Mesendoderm (in vitro differentiated cells): Measurements from ENCODE around the gene KCMF1.

Experiments
- DNase-seq: peaks from one replicate; pipeline ENCODE4 v3.0.0; 2013
- H2AK5ac ChIP-seq: 2 replicates; pipeline ENCODE4 v1.6.1; 2013; ENCODE audit warnings: low read length, inconsistent platforms
- H2BK120ac ChIP-seq: 2 replicates; pipeline ENCODE4 v1.6.1; 2013; ENCODE audit warnings: low read depth, mild to moderate bottlenecking, low read length, moderate library complexity, mixed read lengths
- H2BK15ac ChIP-seq: replicated peaks from 2 replicates; pipeline ENCODE4 v1.6.1; 2013; ENCODE audit warnings: low read depth, mild to moderate bottlenecking, moderate library complexity
- H2BK5ac ChIP-seq: 2 replicates; pipeline ENCODE4 v1.6.1; 2013; ENCODE audit warnings: low read length, inconsistent platforms
- H3K18ac ChIP-seq: 2 replicates; pipeline ENCODE4 v1.6.1; 2013; ENCODE audit warnings: mild to moderate bottlenecking, low read length, mixed read lengths
- H3K23ac ChIP-seq: one replicate; pipeline ENCODE4 v1.6.1; 2013; ENCODE audit warnings: low read length
- H3K27ac ChIP-seq: 2 replicates; pipeline ENCODE4 v1.5.1; 2013; ENCODE audit warnings: low read depth, mild to moderate bottlenecking, inconsistent platforms, low read length, moderate library complexity
- H3K27me3 ChIP-seq: 2 replicates; pipeline ENCODE4 v1.6.1; 2013; ENCODE audit warnings: low read length, control low read depth, mild to moderate bottlenecking, inconsistent platforms; ENCODE audit not compliant: insufficient read depth, poor library complexity
- H3K36me3 ChIP-seq: 2 replicates; pipeline ENCODE4 v1.6.1; 2013; ENCODE audit warnings: low read length, inconsistent platforms; ENCODE audit not compliant: control insufficient read depth, insufficient read depth
- H3K4ac ChIP-seq: one replicate; pipeline ENCODE4 v1.6.1; 2013; ENCODE audit warnings: low read depth, mild to moderate bottlenecking, low read length, moderate library complexity
- H3K4me1 ChIP-seq: 2 replicates; pipeline ENCODE4 v1.6.1; 2013; ENCODE audit warnings: low read depth, low read length, inconsistent platforms; ENCODE audit not compliant: control insufficient read depth
- H3K4me2 ChIP-seq: 2 replicates; pipeline ENCODE4 v1.6.1; 2013; ENCODE audit warnings: low read length
- H3K4me3 ChIP-seq: 2 replicates; pipeline ENCODE4 v1.5.1; 2013; ENCODE audit warnings: mild to moderate bottlenecking, low read length
- H3K56ac ChIP-seq: one replicate; pipeline ENCODE4 v1.6.1; 2013; ENCODE audit warnings: low read length
- H3K79me1 ChIP-seq: 2 replicates; pipeline ENCODE4 v1.6.1; 2013; ENCODE audit warnings: low read length, inconsistent platforms
- H3K79me2 ChIP-seq: 2 replicates; pipeline ENCODE4 v1.6.1; 2013; ENCODE audit warnings: mild to moderate bottlenecking, low read length; ENCODE audit not compliant: control insufficient read depth, insufficient read depth
- H3K9ac ChIP-seq: 2 replicates; pipeline ENCODE4 v1.6.1; 2013; ENCODE audit warnings: low read length, inconsistent platforms
- H4K5ac ChIP-seq: one replicate; pipeline ENCODE4 v1.6.1; 2013; ENCODE audit warnings: low read length
- H4K8ac ChIP-seq: one replicate; pipeline ENCODE4 v1.6.1; 2013; ENCODE audit warnings: low read depth, mild to moderate bottlenecking, control low read depth, low read length, moderate library complexity
- WGBS: extraction: QIAGEN DNeasy Blood & Tissue Kit; methylation state at CpG from one replicate; pipeline ENCODE4 v1.1.7; 2013; ENCODE audit warnings: low lambda C conversion rate, missing lambda C conversion rate; ENCODE audit not compliant: insufficient coverage; ENCODE audit errors: extremely low coverage; 5-methylcytosine and 5-hydroxymethylcytosine counted together

KCMF1 gene

DNA sequence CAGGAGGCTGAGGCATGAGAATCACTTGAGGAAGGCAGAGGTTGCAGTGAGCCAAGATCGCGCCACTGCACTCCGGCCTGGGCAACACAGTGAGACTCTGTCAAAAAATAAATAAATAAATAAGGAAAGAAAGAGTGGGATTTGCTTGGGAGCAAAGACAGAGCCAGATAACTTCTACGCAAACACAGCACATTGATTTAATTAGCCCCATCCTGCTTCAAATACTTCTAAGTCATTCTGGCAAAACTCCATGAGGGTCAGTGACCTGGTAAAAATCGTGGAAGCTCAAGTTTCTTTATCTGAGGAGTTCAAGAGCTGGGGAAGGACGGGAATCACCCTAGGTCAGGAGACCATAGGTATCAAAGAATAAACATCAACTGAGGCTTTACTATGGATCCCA lies 91.6 kb downstream of the KCMF1 start:
- Histone ChIP-seq H3K18ac (no peak overlapping the region), H3K4me3 (no peak overlapping the region), H3K27me3 (no peaks in the 10 kb centered on the region), H3K36me3 (no peaks in the 10 kb centered on the region), H3K27ac (no peak overlapping the region), H3K4me1 (peaks cover 2% of the 10 kb centered on the region), H3K23ac (no peak overlapping the region), H2BK5ac (no peak overlapping the region), H3K9ac (no peak overlapping the region), H3K4me2 (no peak overlapping the region), H4K5ac (no peak overlapping the region), H3K56ac (no peak overlapping the region), H3K4ac (no peak overlapping the region), H2BK15ac (no peak overlapping the region), H3K79me2 (no peaks in the 10 kb centered on the region), H2AK5ac (no peak overlapping the region), H4K8ac (no peak overlapping the region), H3K79me1 (no peaks in the 10 kb centered on the region), H2BK120ac (no peak overlapping the region)
- DNase-seq: no peak
- no CpG with 5 or more reads among the region's 6 CpGs for WGBS

DNA sequence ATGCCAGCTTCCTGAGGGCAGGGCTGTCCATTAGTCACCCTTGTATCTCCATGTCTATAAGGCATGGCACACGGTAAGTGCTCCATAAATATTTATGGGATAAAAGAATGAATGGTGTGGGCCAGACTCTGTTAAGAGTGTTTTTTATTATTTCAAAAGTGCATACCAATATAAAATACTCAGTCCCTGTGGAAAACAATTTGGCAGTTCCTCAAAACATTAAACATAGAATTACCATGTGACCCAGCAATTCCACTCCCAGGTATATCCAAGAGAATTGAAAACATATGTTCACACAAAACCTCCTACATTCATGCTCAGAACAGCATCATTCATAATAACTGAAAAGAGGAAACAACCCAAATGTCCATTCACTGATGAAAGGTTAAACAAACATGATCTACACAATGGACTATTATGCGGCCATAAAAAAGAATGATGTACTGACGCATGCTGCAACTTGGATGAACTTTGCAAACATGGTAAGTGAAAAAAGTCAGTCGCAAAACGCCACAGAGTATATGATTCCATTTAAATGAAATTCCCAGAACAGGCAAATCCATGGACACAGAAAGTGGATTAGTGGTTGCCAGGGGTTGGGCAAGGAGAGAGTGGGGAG lies 93.1 kb downstream of the KCMF1 start:
- H3K18ac ChIP-seq: no peak overlapping the region
- WGBS: no CpG with 5 or more reads among the region's 5 CpGs

DNA sequence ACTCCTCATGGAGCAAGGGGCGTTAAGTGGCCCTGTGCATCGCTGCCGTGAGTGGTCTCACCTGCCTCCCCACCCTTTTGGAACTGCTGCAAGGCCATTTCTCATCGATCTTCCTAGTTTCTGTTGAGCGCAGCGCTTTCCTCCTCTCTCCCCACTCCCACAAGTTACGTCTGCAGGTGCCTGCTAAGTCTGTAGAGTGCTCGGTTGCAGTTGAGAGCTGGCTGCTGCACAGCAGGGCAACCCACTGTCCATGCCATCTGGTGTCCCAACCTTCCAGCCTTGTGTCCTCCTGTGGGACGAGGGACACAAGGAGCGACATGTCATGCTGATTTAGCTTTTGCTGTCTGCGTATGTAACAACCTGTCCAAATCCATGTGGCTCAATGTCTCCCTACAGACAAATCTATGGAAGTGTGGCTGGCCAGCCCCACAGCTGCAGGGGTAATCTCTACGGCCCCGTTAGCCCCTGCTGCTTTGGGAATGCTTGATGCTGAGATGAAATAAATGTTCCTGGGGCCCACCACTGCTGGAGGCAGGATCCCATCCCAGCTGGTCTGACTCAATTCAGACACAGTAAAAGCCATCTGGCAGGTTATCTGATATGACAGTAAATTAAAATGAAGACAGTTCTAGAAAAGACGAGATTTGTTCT lies 94.1 kb downstream of the KCMF1 start:
- Histone ChIP-seq H3K9ac (no peak overlapping the region), H3K4me2 (no peak overlapping the region), H4K8ac (no peak overlapping the region), H3K79me1 (no peaks in the 10 kb centered on the region), H4K5ac (no peak overlapping the region), H3K4me1 (peaks cover 2% of the 10 kb centered on the region), H2AK5ac (no peak overlapping the region), H3K18ac (no peak overlapping the region), H2BK5ac (no peak overlapping the region), H3K27ac (no peak overlapping the region), H3K36me3 (no peaks in the 10 kb centered on the region), H3K27me3 (no peaks in the 10 kb centered on the region), H3K79me2 (no peaks in the 10 kb centered on the region), H2BK15ac (no peak overlapping the region), H3K56ac (no peak overlapping the region), H2BK120ac (no peak overlapping the region), H3K4ac (no peak overlapping the region), H3K4me3 (no peak overlapping the region), H3K23ac (no peak overlapping the region)
- no CpG with 5 or more reads among the region's 14 CpGs for WGBS
- peak; percentile 74 for DNase-seq

More for the DNA sequence above, 93.1 kb downstream of the KCMF1 start:
- H3K4me2 ChIP-seq: no peak overlapping the region
- no peaks in the 10 kb centered on the region for H3K27me3 ChIP-seq
- no peak overlapping the region for H3K56ac ChIP-seq
- no peaks in the 10 kb centered on the region for H3K79me2 ChIP-seq
- no peaks in the 10 kb centered on the region for H3K79me1 ChIP-seq
- H2BK120ac ChIP-seq: no peak overlapping the region
- H3K4ac ChIP-seq: no peak overlapping the region
- DNase-seq: no peak
- no peak overlapping the region for H2AK5ac ChIP-seq
- no peak overlapping the region for H2BK5ac ChIP-seq
- H4K5ac ChIP-seq: no peak overlapping the region
- no peak overlapping the region for H4K8ac ChIP-seq
- no peaks in the 10 kb centered on the region for H3K36me3 ChIP-seq
- H3K23ac ChIP-seq: no peak overlapping the region
- H3K9ac ChIP-seq: no peak overlapping the region
- no peak overlapping the region for H3K27ac ChIP-seq
- no peak overlapping the region for H2BK15ac ChIP-seq
- no peak overlapping the region for H3K4me3 ChIP-seq
- peaks cover 2% of the 10 kb centered on the region for H3K4me1 ChIP-seq

DNA sequence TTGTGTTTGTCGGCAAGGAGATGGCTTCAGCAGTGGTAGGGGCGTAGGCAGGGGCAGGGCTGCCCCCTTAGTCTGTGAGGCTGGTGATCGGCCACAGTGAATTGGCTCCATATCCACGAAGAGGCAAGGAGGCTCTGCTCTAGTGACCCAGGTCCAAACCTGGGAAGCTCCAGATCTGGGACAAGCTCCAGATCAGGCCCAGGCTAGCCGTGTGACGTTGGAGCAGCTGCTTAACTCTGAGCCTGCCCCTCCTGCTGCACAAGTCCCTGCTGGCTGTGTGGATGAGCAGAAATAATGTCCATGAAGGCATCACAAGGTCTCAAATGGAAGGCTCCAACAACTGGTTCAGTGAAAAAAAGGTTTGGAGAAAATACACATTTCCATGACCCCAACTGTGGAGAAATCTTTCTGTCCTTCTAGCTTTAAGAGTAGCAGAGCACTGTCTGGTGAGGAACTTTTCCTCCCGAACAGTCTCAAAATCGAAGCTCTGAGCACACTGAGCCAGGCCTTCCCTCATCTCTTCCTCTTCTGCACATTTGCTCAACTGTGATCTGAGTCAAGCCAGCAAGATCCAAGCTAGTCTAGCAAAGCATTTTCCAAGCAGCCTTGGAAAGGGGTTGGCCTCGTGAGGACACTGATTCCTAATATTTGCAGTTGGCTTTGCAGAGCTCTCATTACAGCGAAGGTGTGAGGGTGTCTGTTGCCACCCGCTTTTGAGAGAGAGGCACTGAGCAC lies 95.2 kb downstream of the KCMF1 start:
- Histone ChIP-seq H3K9ac (no peak overlapping the region), H3K79me1 (no peaks in the 10 kb centered on the region), H2AK5ac (no peak overlapping the region), H3K27me3 (no peaks in the 10 kb centered on the region), H3K56ac (no peak overlapping the region), H2BK120ac (no peak overlapping the region), H3K4ac (no peak overlapping the region), H3K4me2 (no peak overlapping the region), H2BK5ac (no peak overlapping the region), H3K79me2 (no peaks in the 10 kb centered on the region), H3K36me3 (no peaks in the 10 kb centered on the region), H3K23ac (no peak overlapping the region), H3K27ac (no peak overlapping the region), H3K18ac (no peak overlapping the region), H3K4me3 (no peak overlapping the region), H3K4me1 (peaks cover 2% of the 10 kb centered on the region), H4K5ac (no peak overlapping the region), H4K8ac (no peak overlapping the region), H2BK15ac (no peak overlapping the region)
- no CpG with 5 or more reads among the region's 11 CpGs for WGBS
- DNase-seq: no peak

DNA sequence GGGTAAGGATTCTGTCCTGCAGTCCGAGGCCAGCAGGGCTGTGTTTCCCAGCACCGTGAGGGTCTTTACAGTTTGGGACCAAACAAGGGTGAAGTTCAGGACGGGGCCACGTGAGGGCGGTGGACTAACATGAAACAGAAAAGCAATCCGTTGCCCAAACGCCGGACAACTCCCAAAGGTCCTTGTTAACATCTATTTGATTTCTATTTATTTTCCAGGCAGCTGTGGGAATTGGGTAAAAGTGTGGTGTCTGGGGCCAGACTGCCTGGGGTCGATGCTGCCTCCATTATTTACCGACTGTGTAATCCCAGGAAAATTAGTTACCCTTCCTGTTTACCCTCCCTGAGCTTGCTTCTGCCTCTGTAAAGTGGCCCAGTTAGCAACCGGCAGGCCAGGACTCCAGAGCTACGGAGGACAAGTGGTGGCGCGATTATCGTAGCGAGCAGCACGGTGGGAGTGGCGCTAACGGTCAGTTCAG lies 96.0 kb downstream of the KCMF1 start:
- Histone ChIP-seq H3K27ac (no peak overlapping the region), H2AK5ac (no peak overlapping the region), H3K79me2 (no peaks in the 10 kb centered on the region), H3K27me3 (no peaks in the 10 kb centered on the region), H4K8ac (no peak overlapping the region), H3K79me1 (no peaks in the 10 kb centered on the region), H2BK5ac (no peak overlapping the region), H3K36me3 (no peaks in the 10 kb centered on the region), H4K5ac (no peak overlapping the region), H3K4me2 (peak overlapping the region; percentile 21), H3K4me1 (peaks cover 2% of the 10 kb centered on the region), H2BK120ac (no peak overlapping the region), H2BK15ac (no peak overlapping the region), H3K9ac (peak overlapping the region; percentile 32), H3K4ac (no peak overlapping the region), H3K18ac (no peak overlapping the region), H3K23ac (no peak overlapping the region), H3K56ac (peak overlapping the region; percentile 30), H3K4me3 (no peak overlapping the region)
- peak; percentile 92 for DNase-seq
- no CpG with 5 or more reads among the region's 19 CpGs for WGBS
